ENCODE measurements around the gene LAD1.

LAD1 gene

GRCh38 chr1:201418461-201418860 is 19.3 kb upstream of the LAD1 start:
- Histone ChIP-seq H3F3A (ENCODE audit: low read depth) (no peaks in the 10 kb centered on the region), H3K27me3 (ENCODE audit: insufficient read depth, low read length, poor library complexity, severe bottlenecking) (no peaks in the 10 kb centered on the region), H4K20me1 (ENCODE audit: insufficient read depth, low read length, poor library complexity, severe bottlenecking) (no peaks in the 10 kb centered on the region), H2AFZ (ENCODE audit: low read length) (no peak overlapping the region), H3K36me3 (ENCODE audit: insufficient read depth, low read length) (no peaks in the 10 kb centered on the region), H3K9me3 (ENCODE audit: insufficient read depth, low read depth, low read length) (no peaks in the 10 kb centered on the region), H3K4me1 (ENCODE audit: insufficient read depth, low read length, poor library complexity, severe bottlenecking) (no peaks in the 10 kb centered on the region), H3K4me3 (ENCODE audit: low read length, poor library complexity, severe bottlenecking) (no peak overlapping the region), H3K4me2 (ENCODE audit: low read depth, low read length, poor library complexity, severe bottlenecking) (no peak overlapping the region), H3K9ac (ENCODE audit: low read depth, low read length, poor library complexity, severe bottlenecking) (no peak overlapping the region), H3K79me2 (ENCODE audit: insufficient read depth, low read length) (no peaks in the 10 kb centered on the region), H3K9me2 (replicated peaks; ENCODE audit: low read depth, low read length) (no peaks in the 10 kb centered on the region)
- no peak for TF ChIP-seq EZH2phosphoT487 (IDR thresholded peaks at IDR 0.05; ENCODE audit: borderline replicate concordance)
- TF ChIP-seq, protein P1, sequence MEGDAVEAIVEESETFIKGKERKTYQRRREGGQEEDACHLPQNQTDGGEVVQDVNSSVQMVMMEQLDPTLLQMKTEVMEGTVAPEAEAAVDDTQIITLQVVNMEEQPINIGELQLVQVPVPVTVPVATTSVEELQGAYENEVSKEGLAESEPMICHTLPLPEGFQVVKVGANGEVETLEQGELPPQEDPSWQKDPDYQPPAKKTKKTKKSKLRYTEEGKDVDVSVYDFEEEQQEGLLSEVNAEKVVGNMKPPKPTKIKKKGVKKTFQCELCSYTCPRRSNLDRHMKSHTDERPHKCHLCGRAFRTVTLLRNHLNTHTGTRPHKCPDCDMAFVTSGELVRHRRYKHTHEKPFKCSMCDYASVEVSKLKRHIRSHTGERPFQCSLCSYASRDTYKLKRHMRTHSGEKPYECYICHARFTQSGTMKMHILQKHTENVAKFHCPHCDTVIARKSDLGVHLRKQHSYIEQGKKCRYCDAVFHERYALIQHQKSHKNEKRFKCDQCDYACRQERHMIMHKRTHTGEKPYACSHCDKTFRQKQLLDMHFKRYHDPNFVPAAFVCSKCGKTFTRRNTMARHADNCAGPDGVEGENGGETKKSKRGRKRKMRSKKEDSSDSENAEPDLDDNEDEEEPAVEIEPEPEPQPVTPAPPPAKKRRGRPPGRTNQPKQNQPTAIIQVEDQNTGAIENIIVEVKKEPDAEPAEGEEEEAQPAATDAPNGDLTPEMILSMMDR (conservative IDR thresholded peaks at IDR 0.05; ENCODE audit: low read length), result no peak

GRCh38 chr1:201414051-201414738 is 15.1 kb upstream of the LAD1 start:
- TF ChIP-seq EZH2phosphoT487 (IDR thresholded peaks at IDR 0.05; ENCODE audit: borderline replicate concordance), result no peak
- TF ChIP-seq, protein P1 (conservative IDR thresholded peaks at IDR 0.05; ENCODE audit: low read length), result no peak
- no peaks in the 10 kb centered on the region for H3K36me3 ChIP-seq (ENCODE audit: insufficient read depth, low read length)
- no peaks in the 10 kb centered on the region for H4K20me1 ChIP-seq (ENCODE audit: insufficient read depth, low read length, poor library complexity, severe bottlenecking)
- H3K4me3 ChIP-seq (ENCODE audit: low read length, poor library complexity, severe bottlenecking), result no peak overlapping the region
- H3K4me1 ChIP-seq (ENCODE audit: insufficient read depth, low read length, poor library complexity, severe bottlenecking), result no peaks in the 10 kb centered on the region
- no peak overlapping the region for H3K4me2 ChIP-seq (ENCODE audit: low read depth, low read length, poor library complexity, severe bottlenecking)
- no peak overlapping the region for H2AFZ ChIP-seq (ENCODE audit: low read length)
- no peaks in the 10 kb centered on the region for H3K9me2 ChIP-seq (replicated peaks; ENCODE audit: low read depth, low read length)
- H3K9me3 ChIP-seq (ENCODE audit: insufficient read depth, low read depth, low read length), result no peaks in the 10 kb centered on the region
- no peak overlapping the region for H3K9ac ChIP-seq (ENCODE audit: low read depth, low read length, poor library complexity, severe bottlenecking)
- H3K79me2 ChIP-seq (ENCODE audit: insufficient read depth, low read length), result no peaks in the 10 kb centered on the region
- no peaks in the 10 kb centered on the region for H3K27me3 ChIP-seq (ENCODE audit: insufficient read depth, low read length, poor library complexity, severe bottlenecking)
- no peaks in the 10 kb centered on the region for H3F3A ChIP-seq (ENCODE audit: low read depth)

GRCh38 chr1:201411292-201411691 is 12.2 kb upstream of the LAD1 start:
- TF ChIP-seq, protein P1 (conservative IDR thresholded peaks at IDR 0.05; ENCODE audit: low read length), result no peak
- no peak for TF ChIP-seq EZH2phosphoT487 (IDR thresholded peaks at IDR 0.05; ENCODE audit: borderline replicate concordance)
- Histone ChIP-seq H3F3A (ENCODE audit: low read depth) (no peaks in the 10 kb centered on the region), H3K9ac (ENCODE audit: low read depth, low read length, poor library complexity, severe bottlenecking) (no peak overlapping the region), H3K27me3 (ENCODE audit: insufficient read depth, low read length, poor library complexity, severe bottlenecking) (no peaks in the 10 kb centered on the region), H3K9me2 (replicated peaks; ENCODE audit: low read depth, low read length) (no peaks in the 10 kb centered on the region), H3K4me2 (ENCODE audit: low read depth, low read length, poor library complexity, severe bottlenecking) (no peak overlapping the region), H3K4me1 (ENCODE audit: insufficient read depth, low read length, poor library complexity, severe bottlenecking) (no peaks in the 10 kb centered on the region), H3K4me3 (ENCODE audit: low read length, poor library complexity, severe bottlenecking) (no peak overlapping the region), H3K36me3 (ENCODE audit: insufficient read depth, low read length) (no peaks in the 10 kb centered on the region), H3K9me3 (ENCODE audit: insufficient read depth, low read depth, low read length) (no peaks in the 10 kb centered on the region), H3K79me2 (ENCODE audit: insufficient read depth, low read length) (no peaks in the 10 kb centered on the region), H2AFZ (ENCODE audit: low read length) (no peak overlapping the region), H4K20me1 (ENCODE audit: insufficient read depth, low read length, poor library complexity, severe bottlenecking) (no peaks in the 10 kb centered on the region)
